ENCODE results near the gene ZMAT3.

DNA sequence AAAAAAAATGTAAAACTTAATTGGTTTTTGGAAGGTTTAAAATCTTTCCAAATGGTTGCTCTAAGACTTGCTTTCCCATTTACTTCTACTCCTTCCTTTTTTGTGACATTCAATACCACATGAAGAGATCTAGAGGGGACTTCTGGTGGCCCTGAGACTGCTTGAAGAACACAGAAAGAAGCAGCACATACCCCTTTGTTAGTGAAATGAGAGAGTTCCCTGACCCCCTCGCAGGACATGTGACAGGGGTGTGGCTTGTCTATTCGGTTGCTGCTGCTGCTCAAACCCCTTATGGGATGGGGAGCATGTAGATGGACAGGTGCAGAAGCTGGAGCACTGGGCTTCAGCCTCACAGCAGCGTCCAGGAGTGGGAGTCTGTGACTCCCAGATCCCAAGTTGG is 71.0 kb downstream of the ZMAT3 start:
- TF ChIP-seq ZBTB17 (tag by site-specific recombination; IDR thresholded peaks at IDR 0.05): no peak
- TF ChIP-seq, protein P1, sequence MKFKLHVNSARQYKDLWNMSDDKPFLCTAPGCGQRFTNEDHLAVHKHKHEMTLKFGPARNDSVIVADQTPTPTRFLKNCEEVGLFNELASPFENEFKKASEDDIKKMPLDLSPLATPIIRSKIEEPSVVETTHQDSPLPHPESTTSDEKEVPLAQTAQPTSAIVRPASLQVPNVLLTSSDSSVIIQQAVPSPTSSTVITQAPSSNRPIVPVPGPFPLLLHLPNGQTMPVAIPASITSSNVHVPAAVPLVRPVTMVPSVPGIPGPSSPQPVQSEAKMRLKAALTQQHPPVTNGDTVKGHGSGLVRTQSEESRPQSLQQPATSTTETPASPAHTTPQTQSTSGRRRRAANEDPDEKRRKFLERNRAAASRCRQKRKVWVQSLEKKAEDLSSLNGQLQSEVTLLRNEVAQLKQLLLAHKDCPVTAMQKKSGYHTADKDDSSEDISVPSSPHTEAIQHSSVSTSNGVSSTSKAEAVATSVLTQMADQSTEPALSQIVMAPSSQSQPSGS (tag by site-specific recombination; IDR thresholded peaks at IDR 0.05; ENCODE audit: low read depth): no peak
- no peak for TF ChIP-seq PRDM1 (tag by site-specific recombination; IDR thresholded peaks at IDR 0.05)
- TF ChIP-seq, protein P2, sequence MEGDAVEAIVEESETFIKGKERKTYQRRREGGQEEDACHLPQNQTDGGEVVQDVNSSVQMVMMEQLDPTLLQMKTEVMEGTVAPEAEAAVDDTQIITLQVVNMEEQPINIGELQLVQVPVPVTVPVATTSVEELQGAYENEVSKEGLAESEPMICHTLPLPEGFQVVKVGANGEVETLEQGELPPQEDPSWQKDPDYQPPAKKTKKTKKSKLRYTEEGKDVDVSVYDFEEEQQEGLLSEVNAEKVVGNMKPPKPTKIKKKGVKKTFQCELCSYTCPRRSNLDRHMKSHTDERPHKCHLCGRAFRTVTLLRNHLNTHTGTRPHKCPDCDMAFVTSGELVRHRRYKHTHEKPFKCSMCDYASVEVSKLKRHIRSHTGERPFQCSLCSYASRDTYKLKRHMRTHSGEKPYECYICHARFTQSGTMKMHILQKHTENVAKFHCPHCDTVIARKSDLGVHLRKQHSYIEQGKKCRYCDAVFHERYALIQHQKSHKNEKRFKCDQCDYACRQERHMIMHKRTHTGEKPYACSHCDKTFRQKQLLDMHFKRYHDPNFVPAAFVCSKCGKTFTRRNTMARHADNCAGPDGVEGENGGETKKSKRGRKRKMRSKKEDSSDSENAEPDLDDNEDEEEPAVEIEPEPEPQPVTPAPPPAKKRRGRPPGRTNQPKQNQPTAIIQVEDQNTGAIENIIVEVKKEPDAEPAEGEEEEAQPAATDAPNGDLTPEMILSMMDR (tag by site-specific recombination; IDR thresholded peaks at IDR 0.05): no peak
- TF ChIP-seq GFI1B (tag by site-specific recombination; IDR thresholded peaks at IDR 0.05): no peak
- TF ChIP-seq PATZ1 (tag by site-specific recombination; IDR thresholded peaks at IDR 0.05): no peak

All from HEK293 (cell line).